Activated CD8-positive, alpha-beta memory T cell treated with anti-CD3 and anti-CD28 coated beads, Interleukin-2, amount 10 ng/mL, durations not matched to agents 7 days and 5 days (primary cell): ENCODE results near the gene PPP1CC. TPM values are rescaled to one million over a fixed set of nuclear protein-coding genes. Genes with fewer than 3 reads are reported as not detected.
A peak's percentile ranks its signal among the peaks of the same experiment; 100 is the strongest.

ENCODE experiments used
- ATAC-seq: fragments of 150-1000 bp; cut with Tn5 transposase; one replicate; pipeline ENCODE4 v1.10.0; 2021; ENCODE audit warnings: moderate library complexity
- CTCF ChIA-PET: fragments of 350-600 bp; sonication (Branson Sonifier 250); formaldehyde crosslinking; loops from one replicate; lab custom pipeline; 2021; ENCODE audit warnings: antibody characterized with exemption; lab: Charles Lee
- DNase-seq: peaks from one replicate; pipeline ENCODE4 v3.0.0-alpha.2; 2020
- H3K27ac Mint-ChIP-seq: one replicate; pipeline ENCODE4 v1.8.0; 2021; ENCODE audit warnings: mild to moderate bottlenecking, mixed read lengths
- H3K27me3 Mint-ChIP-seq: one replicate; pipeline ENCODE4 v1.8.0; 2021; ENCODE audit warnings: mixed read lengths
- H3K36me3 Mint-ChIP-seq: one replicate; pipeline ENCODE4 v1.8.0; 2021; ENCODE audit warnings: mild to moderate bottlenecking, mixed read lengths
- H3K4me1 Mint-ChIP-seq: one replicate; pipeline ENCODE4 v1.8.0; 2021; ENCODE audit warnings: mixed read lengths
- H3K4me3 Mint-ChIP-seq: one replicate; pipeline ENCODE4 v1.8.0; 2021; ENCODE audit warnings: mild to moderate bottlenecking, moderate library complexity, mixed read lengths
- H3K9me3 Mint-ChIP-seq: one replicate; pipeline ENCODE4 v1.8.0; 2022; ENCODE audit warnings: low read depth, mixed read lengths
- total RNA-seq, 2 experiments: library from RNA; stranded (reverse); gene quantifications; one replicate each; pipeline ENCODE4 v1.2.3, GENCODE V29; 2021

The PPP1CC gene
- total RNA-seq = 100 to 1,000 TPM; 174 to 200 TPM

- ATAC-seq = peak; percentile 92
- DNase-seq = peak; percentile 95
- CTCF ChIA-PET = interaction anchor here (0.5 to 1.3 kb wide), 3 partner anchors 33 to 145 kb away, joined by 3 to 4 read pairs (median 3); no protein-coding TSS in a partner anchor
- H3K27ac Mint-ChIP-seq = peak within 1 kb of the TSS; percentile 99
- H3K4me1 Mint-ChIP-seq = peaks cover 38% of the 10 kb centered on the region
- no peaks in the 10 kb centered on the region for H3K9me3 Mint-ChIP-seq
- H3K27me3 Mint-ChIP-seq = no peaks in the 10 kb centered on the region
- H3K36me3 Mint-ChIP-seq = peaks cover 27% of the 10 kb centered on the region
- H3K4me3 Mint-ChIP-seq = peak within 1 kb of the TSS; percentile 99
These were observed at the start of gene PPP1CC for GRCh38 chr12:110742718-110743570. Gene PPP1CC, minus strand, starts transcription at chr12:110742891. Its CDS starts 184 bp downstream, at chr12:110742707.

GRCh38 chr12:110791589-110791988 is 48.9 kb upstream of the PPP1CC start:
- H3K27ac Mint-ChIP-seq = no peak overlapping the region

GRCh38 chr12:110790301-110790700 is 47.6 kb upstream of the PPP1CC start:
- Mint-ChIP-seq H3K4me3 (no peak overlapping the region), H3K36me3 (no peaks in the 10 kb centered on the region), H3K4me1 (no peaks in the 10 kb centered on the region), H3K9me3 (no peaks in the 10 kb centered on the region), H3K27me3 (no peaks in the 10 kb centered on the region), H3K27ac (no peak overlapping the region)
- DNase-seq = no peak
- ATAC-seq = no peak
- CTCF ChIA-PET = no interaction called here

More at GRCh38 chr12:110791589-110791988, 48.9 kb upstream of the PPP1CC start:
- CTCF ChIA-PET = no interaction called here
- DNase-seq (no peak), ATAC-seq (no peak)
- no peak overlapping the region for H3K4me3 Mint-ChIP-seq
- H3K9me3 Mint-ChIP-seq = no peaks in the 10 kb centered on the region
- no peaks in the 10 kb centered on the region for H3K27me3 Mint-ChIP-seq
- no peaks in the 10 kb centered on the region for H3K4me1 Mint-ChIP-seq
- H3K36me3 Mint-ChIP-seq = no peaks in the 10 kb centered on the region

GRCh38 chr12:110786012-110786411 is 43.3 kb upstream of the PPP1CC start:
- CTCF ChIA-PET = no interaction called here
- no peaks in the 10 kb centered on the region for H3K27me3 Mint-ChIP-seq
- no peak overlapping the region for H3K27ac Mint-ChIP-seq
- peaks cover 4% of the 10 kb centered on the region for H3K4me1 Mint-ChIP-seq
- DNase-seq (no peak), ATAC-seq (no peak)
- H3K9me3 Mint-ChIP-seq = no peaks in the 10 kb centered on the region
- no peak overlapping the region for H3K4me3 Mint-ChIP-seq
- no peaks in the 10 kb centered on the region for H3K36me3 Mint-ChIP-seq

GRCh38 chr12:110785240-110785639 is 42.5 kb upstream of the PPP1CC start:
- H3K4me1 Mint-ChIP-seq = peaks cover 10% of the 10 kb centered on the region
- H3K4me3 Mint-ChIP-seq = no peak overlapping the region
- no peaks in the 10 kb centered on the region for H3K36me3 Mint-ChIP-seq
- ATAC-seq (no peak), DNase-seq (no peak)
- H3K27me3 Mint-ChIP-seq = no peaks in the 10 kb centered on the region
- no peaks in the 10 kb centered on the region for H3K9me3 Mint-ChIP-seq
- H3K27ac Mint-ChIP-seq = no peak overlapping the region
- CTCF ChIA-PET = no interaction called here

GRCh38 chr12:110782922-110783321 is 40.2 kb upstream of the PPP1CC start:
- Mint-ChIP-seq H3K4me3 (no peak overlapping the region), H3K4me1 (peaks cover 24% of the 10 kb centered on the region), H3K27ac (no peak overlapping the region), H3K36me3 (no peaks in the 10 kb centered on the region), H3K27me3 (no peaks in the 10 kb centered on the region), H3K9me3 (no peaks in the 10 kb centered on the region)
- DNase-seq (no peak), ATAC-seq (no peak)
- CTCF ChIA-PET = no interaction called here

GRCh38 chr12:110782094-110782493 is 39.4 kb upstream of the PPP1CC start:
- no peak overlapping the region for H3K4me3 Mint-ChIP-seq
- no peaks in the 10 kb centered on the region for H3K27me3 Mint-ChIP-seq
- peaks cover 26% of the 10 kb centered on the region for H3K4me1 Mint-ChIP-seq
- DNase-seq (no peak), ATAC-seq (no peak)
- no peak overlapping the region for H3K27ac Mint-ChIP-seq
- H3K36me3 Mint-ChIP-seq = no peaks in the 10 kb centered on the region
- H3K9me3 Mint-ChIP-seq = no peaks in the 10 kb centered on the region
- CTCF ChIA-PET = no interaction called here

- ATAC-seq = peak; percentile 43
- DNase-seq = peak; percentile 50
- Mint-ChIP-seq H3K9me3 (no peaks in the 10 kb centered on the region), H3K36me3 (no peaks in the 10 kb centered on the region), H3K4me3 (no peak overlapping the region), H3K27ac (peak overlapping the region; percentile 55), H3K27me3 (no peaks in the 10 kb centered on the region), H3K4me1 (peaks cover 41% of the 10 kb centered on the region)
- CTCF ChIA-PET = no interaction called here
These were observed 37.8 kb upstream of the PPP1CC start for GRCh38 chr12:110780448-110780847.

GRCh38 chr12:110778833-110779577 is 36.3 kb upstream of the PPP1CC start:
- Mint-ChIP-seq H3K27ac (peak overlapping the region; percentile 44), H3K27me3 (no peaks in the 10 kb centered on the region), H3K4me3 (no peak overlapping the region), H3K9me3 (peaks cover 2% of the 10 kb centered on the region), H3K36me3 (no peaks in the 10 kb centered on the region), H3K4me1 (peaks cover 45% of the 10 kb centered on the region)
- ATAC-seq = no peak
- CTCF ChIA-PET = interaction anchor here (0.6 to 1.4 kb wide), 4 partner anchors 16 to 165 kb away, joined by 3 to 4 read pairs (median 3); partner anchors contain the start of genes PPP1CC and TCTN1
- DNase-seq = no peak

- Mint-ChIP-seq H3K4me3 (peak overlapping the region; percentile 24), H3K27me3 (no peaks in the 10 kb centered on the region), H3K27ac (peak overlapping the region; percentile 86), H3K36me3 (no peaks in the 10 kb centered on the region), H3K9me3 (peaks cover 2% of the 10 kb centered on the region), H3K4me1 (peaks cover 52% of the 10 kb centered on the region)
- peak; percentile 67 for DNase-seq
- CTCF ChIA-PET = interaction anchor here (1.0 to 1.4 kb wide), 3 partner anchors 33 to 48 kb away, joined by 3 read pairs; no protein-coding TSS in a partner anchor
- peak; percentile 75 for ATAC-seq
These were observed 33.7 kb upstream of the PPP1CC start for GRCh38 chr12:110776410-110776809.

GRCh38 chr12:110775997-110776396 is 33.3 kb upstream of the PPP1CC start:
- H3K36me3 Mint-ChIP-seq = no peaks in the 10 kb centered on the region
- H3K27ac Mint-ChIP-seq = peak overlapping the region; percentile 86
- H3K27me3 Mint-ChIP-seq = no peaks in the 10 kb centered on the region
- H3K9me3 Mint-ChIP-seq = peaks cover 2% of the 10 kb centered on the region
- DNase-seq (no peak), ATAC-seq (peak; percentile 22)
- CTCF ChIA-PET = interaction anchor here (1.0 to 1.9 kb wide), 5 partner anchors 33 to 170 kb away, joined by 3 to 4 read pairs (median 3); no protein-coding TSS in a partner anchor
- H3K4me3 Mint-ChIP-seq = peak overlapping the region; percentile 24
- peaks cover 52% of the 10 kb centered on the region for H3K4me1 Mint-ChIP-seq

GRCh38 chr12:110774824-110775223 is 32.1 kb upstream of the PPP1CC start:
- Mint-ChIP-seq H3K36me3 (no peaks in the 10 kb centered on the region), H3K4me3 (no peak overlapping the region), H3K27me3 (no peaks in the 10 kb centered on the region), H3K9me3 (peaks cover 2% of the 10 kb centered on the region), H3K27ac (no peak overlapping the region), H3K4me1 (peaks cover 43% of the 10 kb centered on the region)
- no peak for ATAC-seq
- no peak for DNase-seq
- CTCF ChIA-PET = interaction anchor here (1.0 to 1.9 kb wide), 2 partner anchors 43 to 169 kb away, joined by 3 to 4 read pairs; no protein-coding TSS in a partner anchor

- CTCF ChIA-PET = no interaction called here
- H3K27ac Mint-ChIP-seq = no peak overlapping the region
- ATAC-seq (no peak), DNase-seq (no peak)
- H3K4me3 Mint-ChIP-seq = no peak overlapping the region
- no peaks in the 10 kb centered on the region for H3K27me3 Mint-ChIP-seq
- H3K9me3 Mint-ChIP-seq = no peaks in the 10 kb centered on the region
- peaks cover 13% of the 10 kb centered on the region for H3K4me1 Mint-ChIP-seq
- H3K36me3 Mint-ChIP-seq = no peaks in the 10 kb centered on the region
These were observed 26.3 kb upstream of the PPP1CC start for GRCh38 chr12:110768960-110769359.
